HG03097 (cell line): Measurements from ENCODE around the gene RPL37.
"Not testable (repeated sequence)": the region's sequence is repeated elsewhere in the genome, so short reads cannot be mapped to it uniquely, and the experiment has no call there.

Source experiments
- ATAC-seq: cut with Tn5 transposase; IDR thresholded peaks from one replicate; pipeline ENCODE4 v1.9.1; 2021; ENCODE audit not compliant: unreplicated experiment, low FRiP score

RPL37 gene

DNA sequence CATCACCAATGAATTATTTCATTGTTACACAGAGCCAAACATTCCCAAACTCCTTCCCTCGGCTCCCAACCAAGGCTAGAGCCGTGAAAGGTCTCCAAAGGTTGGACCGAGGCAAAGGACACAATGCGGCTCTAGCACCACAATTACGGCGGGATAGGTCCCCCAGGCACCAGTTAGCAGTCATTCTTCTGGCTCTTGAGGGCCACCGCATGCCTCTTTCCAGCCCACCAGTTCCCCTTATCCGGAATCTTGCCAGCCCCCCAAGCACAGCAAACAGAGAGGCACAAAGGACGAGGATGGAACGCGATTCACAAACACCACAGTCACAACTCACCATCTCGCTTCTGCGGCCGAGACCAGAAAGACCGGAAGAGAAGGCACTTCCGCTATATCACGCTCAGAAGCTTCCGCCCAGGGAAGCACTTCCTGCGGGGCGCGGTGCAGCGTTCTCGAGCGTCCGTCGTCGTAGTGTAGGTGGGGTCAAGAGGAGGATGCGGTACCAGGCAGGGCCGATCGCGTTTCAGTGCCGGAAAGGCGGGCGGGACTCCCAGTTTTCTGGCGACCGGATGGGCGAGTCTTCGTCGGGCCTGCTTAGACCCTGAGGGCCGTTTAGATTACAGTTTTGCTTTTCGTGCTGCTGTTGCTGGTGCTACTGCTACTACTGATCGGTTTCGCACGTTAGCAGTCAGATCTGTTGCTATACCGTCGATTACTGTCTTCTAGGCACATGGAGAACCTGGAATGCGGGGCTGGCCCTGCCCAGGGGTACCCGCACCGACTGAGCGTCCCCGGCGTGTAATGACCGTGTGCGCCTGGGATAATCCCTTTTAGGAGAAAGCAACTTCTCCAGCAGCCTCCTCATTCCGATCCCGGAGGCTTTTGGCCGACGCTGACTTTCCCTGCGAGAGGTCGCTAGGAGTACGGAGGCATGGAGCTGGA is at the start of gene RPL37:
Gene RPL37 (minus strand): TSS at position 374 of the 939 bp plus-strand sequence. CDS start 37 bp downstream, at position 337.
- peak; percentile 98 for ATAC-seq

DNA sequence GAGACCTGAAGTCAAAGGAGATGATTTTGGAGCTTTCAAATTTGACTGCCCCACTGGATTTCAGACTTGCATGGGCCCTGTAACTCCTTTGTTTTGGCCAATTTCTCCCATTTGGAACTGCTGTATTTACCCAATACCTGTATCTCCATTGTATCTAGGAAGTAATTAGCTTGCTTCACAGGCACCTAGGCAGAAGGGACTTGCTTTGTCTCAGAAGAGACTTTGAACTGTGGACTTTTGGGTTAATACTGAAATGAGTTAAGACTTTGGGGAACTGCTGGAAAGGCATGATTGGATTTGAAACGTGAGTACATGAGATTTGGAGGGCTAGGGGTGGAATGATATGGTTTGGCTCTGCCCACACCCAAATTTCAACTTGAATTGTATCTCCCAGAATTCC is 48.0 kb upstream of the RPL37 start:
- ATAC-seq = not testable (repeated sequence)

DNA sequence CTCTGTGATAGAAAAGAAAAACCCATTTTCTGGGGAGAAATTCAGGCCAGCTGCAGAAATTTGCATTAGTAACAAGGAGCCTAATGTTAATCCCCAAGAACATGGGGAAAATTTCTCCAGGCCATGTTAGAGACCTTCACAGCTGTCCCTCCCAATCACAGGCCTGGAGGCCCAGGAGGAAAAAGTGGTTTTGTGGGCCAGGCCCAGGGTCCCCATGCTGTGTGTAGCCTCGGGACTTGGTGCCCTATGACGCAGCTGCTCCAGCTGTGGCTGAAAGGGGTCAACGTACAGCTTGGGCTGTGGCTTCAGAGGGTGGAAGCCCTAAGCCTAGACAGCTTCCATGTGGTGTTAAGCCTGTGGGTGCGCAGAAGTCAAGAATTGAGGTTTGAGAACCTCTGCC is 47.3 kb upstream of the RPL37 start:
- no peak for ATAC-seq

DNA sequence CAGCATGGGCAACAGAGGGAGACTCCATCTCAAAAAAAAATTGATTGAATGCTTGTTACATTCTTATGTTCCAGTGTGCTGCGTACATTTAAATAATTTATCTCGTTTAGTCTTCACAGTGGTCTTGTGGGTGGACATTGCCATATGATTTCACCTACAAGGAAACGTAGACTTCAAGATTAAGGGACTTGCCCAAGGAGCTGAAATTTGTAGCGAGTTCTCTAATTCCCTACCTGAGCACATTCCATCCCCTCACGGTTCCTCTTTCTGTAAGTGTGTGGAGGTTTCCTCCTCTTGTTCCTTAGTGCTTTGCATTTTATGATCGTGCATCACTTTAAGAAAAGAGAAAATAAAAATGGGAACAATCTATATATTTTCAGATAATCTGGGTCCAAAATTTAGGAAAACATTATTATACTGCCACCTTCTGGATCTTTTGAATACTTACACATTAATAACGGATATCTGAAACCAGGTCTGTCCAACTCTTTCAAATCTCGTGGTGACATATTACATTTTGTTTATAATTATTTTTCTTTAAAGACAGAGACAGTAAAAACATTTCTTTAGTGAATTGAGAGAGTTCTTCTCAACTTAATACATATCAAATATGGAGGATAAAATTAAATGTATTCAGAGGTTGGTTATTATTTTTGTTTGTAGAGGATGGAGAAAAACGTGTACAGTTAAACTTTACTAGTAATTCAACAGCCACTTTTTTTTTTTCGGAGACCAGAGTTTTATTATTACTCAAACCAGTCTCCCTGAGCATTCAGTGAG is 44.3 kb upstream of the RPL37 start:
- ATAC-seq = no peak

DNA sequence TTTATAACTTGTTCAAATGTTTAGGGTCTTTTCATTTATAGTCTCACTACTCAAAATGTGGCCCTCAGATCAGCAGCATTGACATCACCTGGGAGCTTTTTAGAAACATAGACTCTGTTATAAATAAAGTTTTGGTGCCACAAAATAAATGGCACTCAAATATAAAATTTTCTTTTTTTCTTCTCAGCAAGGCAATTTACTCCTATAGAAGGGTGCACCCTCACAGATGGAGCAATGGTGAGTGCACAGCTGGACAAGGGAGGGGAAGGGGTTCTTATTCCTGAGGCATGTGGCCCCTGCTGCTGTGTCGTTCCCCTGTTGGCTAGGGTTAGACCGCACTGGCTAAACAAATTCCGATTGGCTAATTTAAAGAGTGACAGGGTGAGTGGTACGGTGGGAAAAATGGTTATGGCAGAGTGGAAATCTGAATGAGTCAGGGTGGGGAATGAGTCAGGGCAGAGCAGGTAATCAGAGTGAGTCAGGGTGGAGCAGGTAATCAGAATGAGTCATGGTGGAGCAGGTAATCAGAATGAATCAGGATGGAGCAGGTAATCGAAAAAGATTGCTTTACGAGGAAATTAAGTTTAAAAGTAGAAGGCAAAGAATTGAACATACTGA is 42.5 kb upstream of the RPL37 start:
- ATAC-seq = no peak

DNA sequence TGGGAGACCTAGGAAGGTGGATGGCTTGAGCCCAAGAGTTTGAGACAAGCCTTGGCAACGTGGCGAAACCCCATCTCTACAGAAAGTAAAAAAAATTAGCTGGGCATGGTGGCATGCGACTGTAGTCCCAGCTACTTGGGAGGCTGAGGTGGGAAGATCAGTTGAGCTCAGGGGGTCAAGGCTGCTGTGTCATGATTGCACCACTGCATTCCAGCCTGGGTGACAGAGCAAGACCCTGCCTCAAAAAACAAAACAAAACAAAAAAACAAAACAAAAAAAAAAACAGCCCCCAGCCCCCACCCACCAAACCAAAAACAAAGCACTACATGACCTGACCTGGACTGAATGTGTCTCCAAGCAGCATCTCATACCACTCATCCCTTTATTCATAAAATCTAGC is 40.9 kb upstream of the RPL37 start:
- no peak for ATAC-seq

DNA sequence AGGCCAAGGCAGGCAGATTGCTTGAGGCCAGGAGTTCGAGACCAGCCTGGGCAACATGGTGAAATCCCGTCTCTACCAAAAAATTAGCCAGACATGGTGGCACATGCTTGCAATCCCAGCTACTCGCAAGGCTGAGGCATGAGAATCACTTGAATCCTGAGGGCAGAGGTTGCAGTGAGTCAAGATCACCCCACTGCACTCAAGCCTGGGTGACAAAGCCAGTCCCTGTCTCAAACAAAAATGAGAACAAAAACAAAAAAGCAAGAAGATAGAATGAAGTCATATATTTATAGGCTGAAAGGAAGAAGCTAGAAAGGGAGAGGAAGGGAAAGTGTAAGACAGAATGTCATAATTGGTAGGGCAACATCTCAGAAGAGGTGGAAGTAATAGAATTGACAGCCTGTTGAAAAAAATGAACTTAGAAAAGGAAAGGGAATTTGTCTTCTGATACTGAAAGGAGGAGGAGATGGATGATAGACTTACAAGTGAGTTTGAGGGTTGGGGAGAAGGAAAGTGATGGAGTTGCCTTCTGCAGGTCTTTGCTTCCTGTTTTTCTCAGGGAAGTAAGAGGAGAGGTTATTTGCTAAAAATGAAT is 38.4 kb upstream of the RPL37 start:
- no peak for ATAC-seq

DNA sequence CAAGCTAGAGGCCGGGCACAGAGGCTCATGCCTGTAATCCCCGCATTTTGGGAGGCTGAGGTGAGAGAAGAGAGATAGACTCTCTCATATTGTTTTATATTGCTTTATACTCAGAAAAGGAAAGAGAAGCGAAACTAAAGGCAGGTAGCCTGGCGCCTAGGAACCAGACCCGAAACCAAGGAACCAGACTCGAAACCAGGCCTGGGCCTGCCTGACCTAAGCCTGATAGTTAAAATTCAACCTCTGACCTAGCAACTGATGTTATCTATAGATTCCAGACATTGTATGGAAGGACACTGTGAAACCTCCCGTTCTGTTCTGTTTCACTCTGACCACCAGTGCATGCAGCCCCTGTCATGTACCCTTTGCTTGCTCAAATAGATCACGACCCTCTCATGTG is 37.2 kb upstream of the RPL37 start:
- ATAC-seq = not testable (repeated sequence)

DNA sequence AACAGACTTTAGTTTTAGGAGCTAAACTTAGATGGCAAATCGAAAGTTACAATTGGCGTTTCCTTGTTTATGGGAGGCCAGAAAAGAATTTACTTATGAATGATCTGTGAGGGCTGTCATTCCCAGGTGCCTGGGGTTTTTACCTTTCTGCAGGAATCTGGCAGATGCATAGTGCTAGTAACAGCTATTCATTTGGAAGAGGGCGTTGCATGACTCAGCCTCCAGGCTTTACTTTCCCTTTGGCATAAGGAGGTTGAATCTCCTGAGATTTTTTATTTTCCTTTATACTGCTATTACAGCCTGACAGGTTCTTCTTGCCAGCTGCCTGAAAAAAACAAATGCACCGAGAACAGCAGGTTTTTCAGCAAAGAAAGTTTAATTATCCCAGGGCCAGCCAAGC is 36.2 kb upstream of the RPL37 start:
- ATAC-seq = no peak

DNA sequence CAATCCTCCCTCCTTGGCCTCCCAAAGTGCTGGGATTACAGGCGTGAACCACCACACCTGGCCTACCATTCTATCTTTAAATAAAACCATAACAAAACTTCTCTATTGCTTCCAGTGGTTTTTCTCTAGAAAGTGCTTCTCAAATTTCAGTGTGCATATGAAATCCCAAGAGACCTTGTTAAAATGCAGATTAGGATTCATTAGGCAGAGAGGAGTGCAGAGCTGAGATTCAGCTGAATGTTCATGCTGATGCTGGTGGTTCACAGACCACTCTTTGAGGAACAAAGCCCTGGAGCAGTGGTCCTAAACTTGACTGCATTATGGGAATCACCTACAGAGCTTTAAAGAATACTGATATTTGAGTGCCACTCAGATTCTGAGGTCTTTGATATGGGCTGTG is 34.4 kb upstream of the RPL37 start:
- ATAC-seq = no peak

DNA sequence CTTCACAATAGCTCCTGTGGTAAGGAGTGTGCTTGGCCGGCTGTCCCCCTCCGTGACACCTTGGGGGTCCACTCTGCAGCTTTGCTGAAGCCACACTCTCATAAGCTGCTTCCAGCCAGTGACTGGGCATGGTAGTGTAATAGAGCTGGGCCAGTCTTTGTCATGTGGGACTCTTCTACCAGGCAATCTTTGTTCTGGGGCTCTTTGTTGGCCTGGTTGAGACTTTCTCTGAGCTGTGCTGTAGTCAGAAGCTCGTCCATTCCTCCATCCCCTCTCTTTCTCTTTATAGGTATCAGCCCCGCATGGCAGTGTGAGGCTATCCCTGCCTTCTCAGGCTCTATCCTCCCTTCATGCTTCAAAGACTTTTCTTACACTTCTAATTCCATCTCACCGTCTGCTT is 31.8 kb upstream of the RPL37 start:
- no peak for ATAC-seq

DNA sequence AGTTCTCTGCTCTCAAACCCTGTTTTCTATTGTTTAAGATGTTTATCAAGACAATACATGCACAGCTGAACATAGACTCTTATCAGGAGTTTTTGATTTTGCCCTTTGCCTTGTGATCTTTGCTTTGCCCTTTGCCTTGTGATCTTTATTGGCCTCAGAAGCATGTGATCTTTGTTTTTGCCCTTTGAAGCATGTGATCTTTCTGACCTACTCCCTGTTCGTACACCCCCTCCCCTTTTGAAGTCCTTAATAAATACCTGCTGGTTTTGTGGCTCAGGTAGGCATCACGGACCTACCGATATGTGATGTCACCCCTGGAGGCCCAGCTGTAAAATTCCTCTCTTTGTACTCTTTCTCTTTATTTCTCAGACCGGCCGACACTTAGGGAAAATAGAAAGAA is 30.0 kb upstream of the RPL37 start:
- ATAC-seq = not testable (repeated sequence)

DNA sequence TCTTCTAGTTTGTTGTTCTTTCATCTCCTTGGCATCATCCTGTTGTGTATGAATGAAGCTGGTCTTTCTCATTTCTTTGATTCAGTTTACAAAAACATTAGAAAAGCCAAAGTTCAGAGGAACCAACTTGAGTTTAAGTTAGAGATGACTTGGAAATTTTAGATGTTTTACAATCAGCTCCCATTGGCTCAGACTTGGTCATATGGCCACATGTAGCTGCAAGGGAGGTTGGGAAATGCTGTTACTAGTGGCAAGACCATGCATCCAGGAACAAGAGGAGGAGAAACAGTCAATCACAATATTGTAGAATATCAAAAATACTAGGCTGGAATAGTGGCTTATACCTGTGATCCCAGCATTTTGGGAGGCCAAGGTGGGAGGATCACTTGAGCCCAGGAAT is 25.7 kb upstream of the RPL37 start:
- ATAC-seq = no peak

DNA sequence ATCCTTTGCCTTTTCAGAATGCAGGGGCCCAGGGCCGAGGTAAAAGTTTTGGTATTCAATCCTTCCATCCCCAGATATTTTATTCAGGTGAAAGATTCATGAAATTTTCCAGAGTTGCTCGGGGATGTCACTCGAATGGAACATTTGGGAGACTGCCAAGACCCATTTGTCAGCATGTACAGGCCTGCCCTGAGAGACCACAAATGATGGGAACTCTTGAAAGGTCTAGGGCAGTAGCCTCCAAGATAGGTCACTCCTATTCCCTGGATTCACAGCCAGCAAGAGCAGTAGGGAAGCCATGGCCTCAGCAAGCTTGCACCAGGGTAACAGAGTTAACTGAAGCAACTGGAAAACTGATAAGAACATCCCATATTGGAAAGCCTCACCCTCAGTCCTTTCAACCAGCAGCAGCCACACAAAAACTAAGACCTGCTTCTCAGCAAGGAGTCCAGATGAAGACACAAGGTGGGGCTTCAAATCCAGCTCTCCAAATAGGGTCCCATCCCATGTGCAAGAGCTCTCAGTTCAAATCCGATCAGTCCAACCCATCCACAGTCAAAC is 18.7 kb upstream of the RPL37 start:
- no peak for ATAC-seq

DNA sequence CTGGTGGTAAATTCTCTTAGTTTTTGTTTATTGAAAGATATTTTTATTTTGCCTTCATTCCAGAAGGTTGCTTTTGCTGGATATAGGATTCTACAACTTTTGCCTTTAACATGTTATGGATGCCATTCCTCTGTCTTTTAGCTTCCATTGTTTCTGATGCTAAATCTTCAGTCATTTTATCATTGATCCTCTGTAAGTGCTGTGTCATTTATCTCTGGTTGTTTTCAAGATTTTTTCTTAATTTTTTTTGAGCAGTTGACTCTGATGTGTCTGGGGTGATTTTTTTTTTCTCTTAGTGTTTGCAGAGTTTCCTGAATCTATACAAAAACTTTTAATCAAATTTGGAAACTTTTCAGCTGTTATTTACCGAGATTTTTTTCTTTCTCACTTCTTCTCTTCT is 12.5 kb upstream of the RPL37 start:
- ATAC-seq = no peak

DNA sequence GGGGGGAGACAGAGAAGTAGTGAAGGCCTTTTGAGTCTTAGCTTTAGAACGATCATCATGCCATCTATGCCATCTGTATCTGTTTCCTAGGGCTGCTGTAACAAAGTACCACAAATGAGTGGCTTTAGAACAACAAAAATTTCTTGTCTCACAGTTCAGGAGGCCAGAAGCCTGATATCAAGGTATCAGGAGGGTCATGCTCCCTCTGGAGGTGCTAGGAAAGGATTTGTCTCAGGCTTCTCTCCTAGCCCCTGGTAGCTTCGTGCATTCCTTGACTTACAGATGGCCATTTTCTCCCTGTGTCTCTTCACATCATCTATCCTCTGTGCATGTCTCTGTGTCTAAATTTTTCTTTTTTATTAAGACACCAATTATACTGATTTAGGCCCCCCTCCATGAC is 11.3 kb upstream of the RPL37 start:
- no peak for ATAC-seq

DNA sequence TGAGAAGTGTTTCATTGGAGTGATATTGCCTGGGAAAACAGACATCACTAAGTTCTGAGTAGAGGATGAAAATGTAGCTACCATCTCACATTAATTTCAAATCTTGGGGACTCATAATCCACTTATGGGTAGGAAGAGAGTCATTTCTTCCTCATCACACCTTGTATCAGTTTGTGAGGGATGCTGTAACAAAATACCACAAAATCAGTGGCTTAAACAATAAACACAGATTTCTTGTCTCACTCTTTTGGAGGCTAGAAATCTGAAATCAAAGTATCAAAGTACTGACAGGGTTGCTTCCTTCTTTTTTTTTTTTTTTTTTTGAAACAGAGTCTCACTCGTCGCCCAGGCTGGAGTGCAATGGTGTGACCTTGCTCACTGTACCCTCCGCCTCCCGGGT is 9.5 kb upstream of the RPL37 start:
- no peak for ATAC-seq

DNA sequence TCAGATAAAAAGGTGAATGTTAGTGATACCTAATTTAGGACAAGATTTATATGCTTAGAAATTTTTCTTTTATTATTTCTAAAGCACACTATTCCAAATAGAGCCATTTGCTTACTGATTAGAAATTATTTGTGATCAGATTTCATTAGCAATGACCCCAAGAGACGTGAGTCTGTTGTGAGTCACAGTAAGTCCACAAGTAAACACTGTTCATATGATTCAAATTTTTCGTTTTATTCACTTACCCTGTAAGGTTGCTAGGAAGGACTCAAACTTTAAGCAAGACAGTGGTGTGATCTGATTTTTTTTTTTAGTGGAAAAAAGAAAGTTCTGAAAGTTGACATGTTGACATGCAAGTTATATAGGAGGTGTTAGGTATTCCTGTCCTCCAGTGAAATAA is 7.3 kb upstream of the RPL37 start:
- ATAC-seq = no peak

DNA sequence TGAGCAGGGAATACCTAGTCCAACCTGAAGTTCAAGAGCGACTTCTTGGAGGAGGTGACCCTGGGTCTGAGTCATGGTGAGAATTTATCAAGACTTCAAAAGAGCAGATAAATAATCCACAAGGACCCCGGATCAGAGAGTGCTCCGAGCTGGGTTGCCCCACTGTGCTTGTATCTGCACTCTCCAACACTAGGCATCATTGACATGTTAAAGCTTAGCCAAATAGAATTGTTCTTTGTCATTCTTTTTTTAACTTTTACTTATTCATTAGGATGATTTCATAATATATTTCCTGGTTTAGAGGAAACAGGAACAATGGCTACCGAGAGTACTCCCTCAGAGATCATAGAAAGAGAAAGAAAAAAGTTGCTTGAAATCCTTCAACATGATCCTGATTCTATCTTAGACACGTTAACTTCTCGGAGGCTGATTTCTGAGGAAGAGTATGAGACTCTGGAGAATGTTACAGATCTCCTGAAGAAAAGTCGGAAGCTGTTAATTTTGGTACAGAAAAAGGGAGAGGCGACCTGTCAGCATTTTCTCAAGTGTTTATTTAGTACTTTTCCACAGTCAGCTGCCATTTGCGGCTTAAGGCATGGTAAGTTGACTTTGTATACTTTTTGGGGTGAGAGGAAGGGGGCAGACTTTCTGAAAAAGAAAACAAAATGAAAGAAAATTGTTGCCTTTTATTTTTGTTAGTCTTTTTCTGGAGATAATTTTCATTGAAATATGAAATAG is 6.2 kb upstream of the RPL37 start, which contains the start of gene CARD6:
Gene CARD6 (plus strand): TSS at position 300 of the 738 bp plus-strand sequence. CDS start 16 bp downstream, at position 316.
- no peak for ATAC-seq

DNA sequence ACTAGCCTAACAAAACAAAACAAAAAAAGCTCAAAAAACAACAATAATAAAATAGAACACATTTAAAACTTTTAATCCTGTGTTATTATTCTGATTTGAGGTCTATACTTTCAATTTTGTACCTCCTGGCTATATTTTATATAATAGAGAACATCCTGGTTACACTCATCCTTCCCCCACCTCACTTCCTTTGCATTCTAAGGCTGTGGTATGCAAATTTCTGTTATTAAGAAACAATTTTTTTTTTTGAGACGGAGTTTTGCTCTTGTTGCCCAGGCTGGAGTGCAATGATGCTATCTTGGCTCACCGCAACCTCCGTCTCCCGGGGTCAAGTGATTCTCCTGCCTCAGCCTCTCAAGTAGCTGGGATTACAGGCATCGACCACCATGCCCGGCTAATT is 3.1 kb upstream of the RPL37 start:
- no peak for ATAC-seq
